Measurements from ENCODE around the gene REEP6. TPM values are rescaled to one million over a fixed set of nuclear protein-coding genes. Genes with fewer than 3 reads are reported as not detected.

Gene REEP6
- total RNA-seq (100 to 1,000 TPM; 429 to 454 TPM), polyA plus RNA-seq (ENCODE audit: insufficient read depth, low read depth, low replicate concordance) (386 TPM)
- long read RNA-seq, donor 1, transcript REEP6-204 (3 exons, 1,026 nt), result minor isoform, 10 of 233 reads
- long read RNA-seq, donor 1, transcript REEP6-201 (5 exons, 1,794 nt), result major isoform, 181 of 233 reads
- long read RNA-seq, donor 1, partial matches to known transcripts, result 42 of 233 reads
- long read RNA-seq, donor 1, other reads (novel, unspliced or antisense), result 0 of 233 reads
- long read RNA-seq, donor 2, transcript REEP6-201 (5 exons, 1,794 nt), result major isoform, 95 of 134 reads
- long read RNA-seq, donor 2, transcript REEP6-204 (3 exons, 1,026 nt), result minor isoform, 5 of 134 reads
- long read RNA-seq, donor 2, partial matches to known transcripts, result 34 of 134 reads
- long read RNA-seq, donor 2, other reads (novel, unspliced or antisense), result 0 of 134 reads

DNA sequence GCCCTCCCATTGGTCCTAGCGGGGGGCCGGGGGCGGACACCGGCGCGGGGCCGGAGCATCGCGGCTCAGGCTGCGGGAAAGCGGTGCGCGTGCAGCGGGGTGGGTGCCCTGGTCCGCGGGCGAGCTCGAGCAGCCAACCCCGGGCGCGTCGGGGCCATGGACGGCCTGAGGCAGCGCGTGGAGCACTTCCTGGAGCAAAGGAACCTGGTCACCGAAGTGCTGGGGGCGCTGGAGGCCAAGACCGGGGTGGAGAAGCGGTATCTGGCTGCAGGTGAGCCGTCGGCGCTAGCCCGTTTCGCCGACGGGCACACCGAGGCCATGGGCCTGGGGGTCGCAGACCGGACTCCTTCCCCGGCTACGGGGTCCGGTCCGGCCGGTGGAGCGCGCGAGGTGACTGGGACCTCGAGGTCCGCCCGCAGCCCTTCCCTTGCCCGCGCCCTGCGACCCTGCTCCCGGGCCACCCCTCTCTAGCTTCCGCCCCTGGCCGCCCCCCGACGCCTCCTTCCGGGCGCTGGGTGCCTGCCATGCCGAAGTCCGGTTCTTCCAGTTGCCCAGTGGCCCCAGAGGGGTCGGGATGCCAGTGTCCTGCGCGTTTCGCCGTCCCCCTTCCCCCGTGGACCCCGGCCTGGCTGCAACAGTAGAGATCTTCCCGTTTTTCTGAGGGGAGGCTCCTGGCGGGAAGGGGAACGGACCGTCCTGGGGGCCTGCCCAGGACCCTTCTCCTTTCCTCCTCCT, at the start of gene REEP6:
Gene REEP6, plus strand, starts transcription at position 68 of the 735 bp plus-strand sequence. Its CDS starts 89 bp downstream, at position 157.
- no peaks in the 10 kb centered on the region for H3K36me3 ChIP-seq (ENCODE audit: low read depth, missing control alignments)
- WGBS, 2 donors, result 2 to 3% methylated on average over 55 to 69 of the region's 73 CpGs
- H3K27ac ChIP-seq, result peak within 1 kb of the TSS; percentile 32 to 85
- intact Hi-C loops (cut with DNase I; ENCODE audit: low total_unique reads), result no loop called here
- no peak for DNase-seq
- H3K4me1 ChIP-seq, result peaks cover 27% of the 10 kb centered on the region
- TF ChIP-seq, protein P1, sequence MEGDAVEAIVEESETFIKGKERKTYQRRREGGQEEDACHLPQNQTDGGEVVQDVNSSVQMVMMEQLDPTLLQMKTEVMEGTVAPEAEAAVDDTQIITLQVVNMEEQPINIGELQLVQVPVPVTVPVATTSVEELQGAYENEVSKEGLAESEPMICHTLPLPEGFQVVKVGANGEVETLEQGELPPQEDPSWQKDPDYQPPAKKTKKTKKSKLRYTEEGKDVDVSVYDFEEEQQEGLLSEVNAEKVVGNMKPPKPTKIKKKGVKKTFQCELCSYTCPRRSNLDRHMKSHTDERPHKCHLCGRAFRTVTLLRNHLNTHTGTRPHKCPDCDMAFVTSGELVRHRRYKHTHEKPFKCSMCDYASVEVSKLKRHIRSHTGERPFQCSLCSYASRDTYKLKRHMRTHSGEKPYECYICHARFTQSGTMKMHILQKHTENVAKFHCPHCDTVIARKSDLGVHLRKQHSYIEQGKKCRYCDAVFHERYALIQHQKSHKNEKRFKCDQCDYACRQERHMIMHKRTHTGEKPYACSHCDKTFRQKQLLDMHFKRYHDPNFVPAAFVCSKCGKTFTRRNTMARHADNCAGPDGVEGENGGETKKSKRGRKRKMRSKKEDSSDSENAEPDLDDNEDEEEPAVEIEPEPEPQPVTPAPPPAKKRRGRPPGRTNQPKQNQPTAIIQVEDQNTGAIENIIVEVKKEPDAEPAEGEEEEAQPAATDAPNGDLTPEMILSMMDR (IDR thresholded peaks at IDR 0.05), result peak in 1 of 3 experiments; percentile 0
- TF ChIP-seq POLR2A (IDR thresholded peaks at IDR 0.05), result no peak
- no peaks in the 10 kb centered on the region for H3K27me3 ChIP-seq
- H3K9me3 ChIP-seq, result no peaks in the 10 kb centered on the region
- H3K4me3 ChIP-seq, result peak within 1 kb of the TSS; percentile 67 to 71

DNA sequence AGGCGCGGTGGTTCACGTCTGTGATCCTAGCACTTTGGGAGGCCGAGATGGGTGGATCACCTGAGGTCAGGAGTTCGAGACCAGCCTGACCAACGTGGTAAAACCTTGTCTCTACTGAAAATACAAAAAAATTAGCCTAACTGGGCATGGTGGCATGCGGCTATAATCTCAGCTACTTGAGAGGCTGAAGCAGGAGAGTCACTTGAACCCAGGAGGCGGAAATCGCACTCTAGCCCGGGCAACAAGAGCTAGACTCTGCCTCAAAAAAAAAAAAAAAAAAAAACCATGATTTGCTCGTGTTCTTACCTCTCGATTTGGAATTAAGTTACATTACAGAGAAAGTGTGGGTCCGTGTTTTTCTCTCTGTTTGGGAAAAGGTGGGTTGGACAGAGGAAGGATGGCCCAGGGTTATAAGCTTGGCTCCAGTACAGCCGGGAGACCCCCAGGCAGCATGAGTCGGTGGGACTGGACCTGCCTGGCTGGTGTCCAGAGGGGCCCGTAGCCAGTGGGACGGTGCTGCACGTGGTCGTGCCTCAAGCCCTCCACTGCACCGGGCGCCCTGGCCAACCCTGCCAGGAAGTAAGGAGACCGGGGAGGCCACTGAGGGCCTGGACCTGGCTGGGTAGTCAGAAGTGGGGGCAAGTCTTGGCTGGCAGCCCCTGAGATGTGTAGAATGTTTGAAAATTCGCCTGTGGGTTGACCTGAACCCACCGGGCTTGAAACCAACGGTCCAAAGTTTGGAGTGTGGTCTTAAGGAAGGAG, 49.1 kb upstream of the REEP6 start:
- H3K9me3 ChIP-seq, result no peaks in the 10 kb centered on the region
- H3K4me1 ChIP-seq, result peaks cover 20% of the 10 kb centered on the region
- intact Hi-C loops (cut with DNase I; ENCODE audit: low total_unique reads), result no loop called here
- no peak overlapping the region for H3K27ac ChIP-seq
- H3K27me3 ChIP-seq, result peaks cover 3% of the 10 kb centered on the region
- 87% methylated on average over 23 to 25 of the region's 25 CpGs for WGBS, 2 donors
- TF ChIP-seq, protein P1 (IDR thresholded peaks at IDR 0.05), result no peak
- TF ChIP-seq POLR2A (IDR thresholded peaks at IDR 0.05), result no peak
- no peaks in the 10 kb centered on the region for H3K36me3 ChIP-seq (ENCODE audit: low read depth, missing control alignments)
- DNase-seq, result no peak
- no peak overlapping the region for H3K4me3 ChIP-seq

DNA sequence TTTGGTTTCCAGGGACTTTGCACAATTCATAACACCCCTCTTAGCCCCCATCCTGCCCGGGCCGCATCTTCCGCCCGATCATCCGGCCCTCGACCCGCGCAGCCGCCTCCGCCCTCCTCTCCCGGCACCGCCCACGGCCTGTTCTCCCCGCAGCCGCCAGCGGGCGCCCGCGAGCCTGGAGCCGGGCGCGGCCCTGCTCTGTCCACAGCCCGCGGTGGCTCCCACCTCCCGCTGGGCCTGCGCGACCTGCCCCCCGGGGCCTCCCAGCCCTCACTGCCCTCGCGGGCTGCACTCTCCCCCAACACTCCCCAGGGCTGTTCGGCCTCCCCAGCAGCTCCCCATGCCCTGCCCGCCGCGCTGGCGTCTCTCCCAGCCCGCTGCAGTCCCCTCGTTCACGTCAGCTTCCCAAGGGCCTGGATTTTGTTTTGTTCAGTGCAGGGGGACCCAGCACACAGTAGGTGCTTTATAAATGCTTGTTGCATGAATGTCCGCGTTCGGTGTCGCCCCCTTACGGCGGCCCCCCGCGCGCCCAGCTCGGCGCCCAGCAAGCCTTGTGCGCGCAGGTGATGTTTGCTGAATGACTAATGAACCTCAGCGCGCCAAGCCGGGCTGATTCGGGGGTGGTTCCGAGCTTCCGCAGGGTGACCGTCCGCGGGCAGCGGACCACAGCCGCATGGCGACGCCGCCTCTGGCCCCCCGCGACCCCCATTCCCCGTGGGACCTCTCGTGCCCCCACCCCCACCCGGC, 45.6 kb upstream of the REEP6 start:
- Histone ChIP-seq H3K27ac (no peak overlapping the region), H3K4me1 (peaks cover 13% of the 10 kb centered on the region), H3K36me3 (ENCODE audit: low read depth, missing control alignments) (no peaks in the 10 kb centered on the region), H3K27me3 (peaks cover 3% of the 10 kb centered on the region), H3K9me3 (no peaks in the 10 kb centered on the region), H3K4me3 (peak overlapping the region; percentile 34 to 45)
- intact Hi-C loops (cut with DNase I; ENCODE audit: low total_unique reads), result no loop called here
- TF ChIP-seq, protein P1 (IDR thresholded peaks at IDR 0.05), result peak; percentile 58 to 90 (median 83)
- TF ChIP-seq POLR2A (IDR thresholded peaks at IDR 0.05), result no peak
- 0 to 4% methylated on average over 27 to 64 of the region's 70 CpGs for WGBS, 2 donors
- peak; percentile 77 for DNase-seq

DNA sequence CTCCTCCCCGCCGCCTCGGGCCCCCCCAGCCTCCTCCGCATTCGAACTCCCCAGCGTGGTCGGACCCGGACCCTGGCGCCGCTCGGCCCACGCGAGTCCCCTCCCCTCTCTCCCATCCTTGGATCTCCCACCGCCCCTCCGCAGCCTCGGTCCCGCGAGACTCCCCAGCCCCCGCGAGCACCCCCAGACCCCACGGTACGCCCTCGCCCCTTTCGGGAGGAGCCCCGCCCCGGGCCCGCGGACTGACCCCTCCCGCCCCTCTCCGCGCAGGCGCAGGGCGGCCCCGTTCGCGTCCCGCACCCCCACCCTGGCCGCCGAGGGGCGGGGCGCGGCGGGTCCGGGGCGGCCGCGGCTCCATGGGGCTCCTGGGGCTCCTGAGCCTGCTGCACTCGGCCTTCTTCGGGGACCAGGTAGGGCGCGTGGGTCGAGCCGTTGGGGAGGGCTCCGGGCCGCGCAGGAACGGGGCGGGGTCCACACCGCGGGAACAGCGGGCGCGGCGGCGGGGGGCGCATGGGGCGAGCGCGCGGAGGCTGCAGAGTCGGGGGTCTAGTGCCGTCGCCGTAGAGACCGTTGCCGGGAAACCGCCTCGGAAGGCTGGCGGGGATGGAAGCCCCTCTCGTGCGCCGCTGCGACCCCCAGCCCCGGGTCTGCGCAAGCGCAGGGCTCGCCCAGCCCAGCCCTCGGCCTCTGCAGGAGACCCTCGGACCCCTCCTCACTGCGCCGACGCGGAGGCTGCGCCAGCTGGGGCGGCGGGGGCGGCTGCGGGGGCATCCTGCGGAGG, 44.9 kb upstream of the REEP6 start:
- intact Hi-C loops (cut with DNase I; ENCODE audit: low total_unique reads), result no loop called here
- Histone ChIP-seq H3K4me3 (peak overlapping the region; percentile 34 to 45), H3K9me3 (no peaks in the 10 kb centered on the region), H3K27ac (no peak overlapping the region), H3K36me3 (ENCODE audit: low read depth, missing control alignments) (no peaks in the 10 kb centered on the region), H3K27me3 (peaks cover 3% of the 10 kb centered on the region), H3K4me1 (peaks cover 13% of the 10 kb centered on the region)
- TF ChIP-seq, protein P1 (IDR thresholded peaks at IDR 0.05), result no peak
- no peak for TF ChIP-seq POLR2A (IDR thresholded peaks at IDR 0.05)
- WGBS, 2 donors, result 0 to 1% methylated on average over 3 to 57 of the region's 99 CpGs
- DNase-seq, result no peak

Data from testis (tissue), 5 donors.